Body of pancreas (tissue), 4 donors: ENCODE data around the gene IL15RA.

Source experiments
- POLR2A ChIP-seq, 3 donors: fragments of 450-650 bp; IDR thresholded peaks; one replicate each; pipeline ENCODE4 v1.6.1; 2016; ENCODE audit warnings: antibody characterized with exemption in 3 of 3, mild to moderate bottlenecking in 2 of 3
- TF ChIP-seq, protein P1 (sequence below), 7 experiments: fragments of 450-650 bp in 4 of 7; fragments of 200-600 bp in 3 of 7; sonication (generic) in 3 of 7; IDR thresholded peaks; one replicate each; pipeline ENCODE4 v1.5.1; 2016 to 2019; ENCODE audit warnings: antibody characterized with exemption in 7 of 7

- TF ChIP-seq, protein P1, sequence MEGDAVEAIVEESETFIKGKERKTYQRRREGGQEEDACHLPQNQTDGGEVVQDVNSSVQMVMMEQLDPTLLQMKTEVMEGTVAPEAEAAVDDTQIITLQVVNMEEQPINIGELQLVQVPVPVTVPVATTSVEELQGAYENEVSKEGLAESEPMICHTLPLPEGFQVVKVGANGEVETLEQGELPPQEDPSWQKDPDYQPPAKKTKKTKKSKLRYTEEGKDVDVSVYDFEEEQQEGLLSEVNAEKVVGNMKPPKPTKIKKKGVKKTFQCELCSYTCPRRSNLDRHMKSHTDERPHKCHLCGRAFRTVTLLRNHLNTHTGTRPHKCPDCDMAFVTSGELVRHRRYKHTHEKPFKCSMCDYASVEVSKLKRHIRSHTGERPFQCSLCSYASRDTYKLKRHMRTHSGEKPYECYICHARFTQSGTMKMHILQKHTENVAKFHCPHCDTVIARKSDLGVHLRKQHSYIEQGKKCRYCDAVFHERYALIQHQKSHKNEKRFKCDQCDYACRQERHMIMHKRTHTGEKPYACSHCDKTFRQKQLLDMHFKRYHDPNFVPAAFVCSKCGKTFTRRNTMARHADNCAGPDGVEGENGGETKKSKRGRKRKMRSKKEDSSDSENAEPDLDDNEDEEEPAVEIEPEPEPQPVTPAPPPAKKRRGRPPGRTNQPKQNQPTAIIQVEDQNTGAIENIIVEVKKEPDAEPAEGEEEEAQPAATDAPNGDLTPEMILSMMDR (IDR thresholded peaks at IDR 0.05): no peak
- TF ChIP-seq POLR2A (IDR thresholded peaks at IDR 0.05): no peak
Observed at GRCh38 chr10:6013413-6014192, 36.3 kb upstream of the IL15RA start.
